Measurements from ENCODE around the gene C1S.

GRCh38 chr12:7059780-7060179 lies 738 bp upstream of the C1S start:
- TF ChIP-seq CTCF (IDR thresholded peaks at IDR 0.05) (no peak), EZH2 (IDR thresholded peaks at IDR 0.05; ENCODE audit: borderline replicate concordance, insufficient read depth, low read depth, low read length, poor library complexity, severe bottlenecking) (no peak)
